HepG2 (cell line): Measurements from ENCODE around the gene WDR35. TPM values are rescaled to one million over a fixed set of nuclear protein-coding genes. Genes with fewer than 3 reads are reported as not detected.

Experiments
- ATF7 ChIP-seq, 2 experiments: fragments of 450-650 bp in 1 of 2; sonication (generic) in 1 of 2; formaldehyde crosslinking in 1 of 2; IDR thresholded peaks; 2 replicates each; pipeline versions ENCODE4 v1.4.0 to v1.6.1; 2016 to 2020; ENCODE audit warnings: antibody characterized with exemption in 1 of 2, mild to moderate bottlenecking in 1 of 2, missing genetic modification reagents in 1 of 2
- CBX5 ChIP-seq: sonication (generic); formaldehyde crosslinking; IDR thresholded peaks from 2 replicates; pipeline ENCODE4 v1.4.0; 2020; ENCODE audit warnings: missing genetic modification reagents, borderline replicate concordance
- CENPBD1 ChIP-seq: sonication (generic); formaldehyde crosslinking; IDR thresholded peaks from 2 replicates; pipeline ENCODE4 v1.8.0; 2022; ENCODE audit warnings: missing genetic modification reagents, low read depth, mild to moderate bottlenecking, borderline replicate concordance
- DDIT3 ChIP-seq: sonication (generic); formaldehyde crosslinking; IDR thresholded peaks from 2 replicates; pipeline ENCODE4 v1.4.0; 2020; ENCODE audit warnings: mild to moderate bottlenecking, missing genetic modification reagents
- EZH2 ChIP-seq: conservative IDR thresholded peaks from 2 replicates; pipeline ENCODE4 v1.6.1; 2012; ENCODE audit warnings: mild to moderate bottlenecking, low read depth, low read length, moderate library complexity
- FIP1L1 ChIP-seq: fragments of 200-400 bp; formaldehyde crosslinking; IDR thresholded peaks from 2 replicates; pipeline ENCODE4 v1.6.1; 2018; ENCODE audit warnings: low read depth, mild to moderate bottlenecking, low read length, moderate library complexity, borderline replicate concordance; ENCODE audit not compliant: insufficient read depth
- GABPA ChIP-seq, 2 experiments: IDR thresholded peaks; 2 replicates each; pipeline ENCODE4 v1.6.1; 2011 to 2016; ENCODE audit warnings: low read depth in 2 of 2, low read length in 1 of 2, missing biosample characterization in 1 of 2, missing genetic modification characterization in 1 of 2
- KLF15 ChIP-seq: sonication (generic); formaldehyde crosslinking; IDR thresholded peaks from 2 replicates; pipeline ENCODE4 v1.8.1; 2023; ENCODE audit warnings: borderline replicate concordance, mild to moderate bottlenecking, inconsistent platforms, missing genetic modification reagents, mixed read lengths
- KMT2B ChIP-seq: IDR thresholded peaks from 2 replicates; pipeline ENCODE4 v1.6.1; 2016; ENCODE audit warnings: missing genetic modification reagents, missing compliant biosample characterization
- LBX2 ChIP-seq: sonication (generic); formaldehyde crosslinking; IDR thresholded peaks from 2 replicates; pipeline ENCODE4 v1.5.0; 2020; ENCODE audit warnings: missing genetic modification reagents, mild to moderate bottlenecking, borderline replicate concordance
- MEIS2 ChIP-seq: sonication (generic); formaldehyde crosslinking; IDR thresholded peaks from 2 replicates; pipeline ENCODE4 v1.9.0; 2021; ENCODE audit warnings: mild to moderate bottlenecking, missing genetic modification reagents
- MZF1 ChIP-seq: sonication (generic); formaldehyde crosslinking; IDR thresholded peaks from 2 replicates; pipeline ENCODE4 v1.8.1; 2023; ENCODE audit warnings: mild to moderate bottlenecking, missing genetic modification reagents, borderline replicate concordance
- NFYC ChIP-seq: IDR thresholded peaks from 2 replicates; pipeline ENCODE4 v1.6.1; 2016; ENCODE audit warnings: missing genetic modification reagents, missing compliant biosample characterization
- NONO ChIP-seq, 2 experiments: fragments of 450-650 bp in 1 of 2; sonication (generic) in 1 of 2; formaldehyde crosslinking in 1 of 2; IDR thresholded peaks in 1 of 2; conservative IDR thresholded peaks in 1 of 2; 2 replicates each; pipeline versions ENCODE4 v1.6.1 to v1.8.0; 2017 to 2022; ENCODE audit warnings: mild to moderate bottlenecking in 1 of 2, missing genetic modification reagents in 1 of 2, moderate library complexity in 1 of 2
- REXO4 ChIP-seq: sonication (generic); formaldehyde crosslinking; IDR thresholded peaks from 2 replicates; pipeline ENCODE4 v1.8.0; 2022; ENCODE audit warnings: missing genetic modification reagents, mild to moderate bottlenecking, borderline replicate concordance
- STAG1 ChIP-seq: sonication (generic); formaldehyde crosslinking; IDR thresholded peaks from 2 replicates; pipeline ENCODE4 v1.4.0; 2020; ENCODE audit warnings: missing genetic modification reagents
- STAT5B ChIP-seq: sonication (generic); formaldehyde crosslinking; IDR thresholded peaks from 2 replicates; pipeline ENCODE4 v1.4.0; 2020; ENCODE audit warnings: missing genetic modification reagents
- TBX3 ChIP-seq: fragments of 450-650 bp; IDR thresholded peaks from 2 replicates; pipeline ENCODE4 v1.6.1; 2017; ENCODE audit warnings: antibody characterized with exemption, mild to moderate bottlenecking, inconsistent platforms, borderline replicate concordance
- ZNF335 ChIP-seq: sonication (generic); formaldehyde crosslinking; IDR thresholded peaks from 2 replicates; pipeline ENCODE4 v1.4.0; 2020; ENCODE audit warnings: missing genetic modification reagents
- ZNF556 ChIP-seq: sonication (generic); formaldehyde crosslinking; IDR thresholded peaks from 2 replicates; pipeline ENCODE4 v1.4.0; 2020; ENCODE audit warnings: mild to moderate bottlenecking, missing genetic modification reagents, borderline replicate concordance
- ZNF691 ChIP-seq: sonication (generic); formaldehyde crosslinking; IDR thresholded peaks from 2 replicates; pipeline ENCODE4 v1.4.0; 2020; ENCODE audit warnings: missing genetic modification reagents, low read depth, mild to moderate bottlenecking, borderline replicate concordance
- ZNF770 ChIP-seq: sonication (generic); formaldehyde crosslinking; IDR thresholded peaks from 2 replicates; pipeline ENCODE4 v1.5.0; 2020; ENCODE audit warnings: mild to moderate bottlenecking, missing genetic modification reagents
- ZNF839 ChIP-seq: sonication (generic); formaldehyde crosslinking; IDR thresholded peaks from 2 replicates; pipeline ENCODE4 v1.4.0; 2020; ENCODE audit warnings: missing genetic modification reagents, mild to moderate bottlenecking, borderline replicate concordance
- polyA plus RNA-seq, 8 experiments: library from polyadenylated mRNA; depleted of rRNA in 3 of 8; stranded (reverse) in 7 of 8; unstranded in 1 of 8; fragments of >200 nt; fragmentation: Illumina TruSeq in 4 of 8; extraction: Trizol in 4 of 8; gene quantifications; 2 replicates each; pipeline versions ENCODE4 v1.2.1 to v1.2.3, GENCODE V29; 2011 to 2016; ENCODE audit warnings: low read depth in 4 of 8, missing spikeins in 1 of 8, mixed read lengths in 1 of 8; ENCODE audit not compliant: insufficient read depth in 1 of 8
- total RNA-seq, 5 experiments: library from RNA; depleted of rRNA; stranded (reverse); fragments of >200 nt; fragmentation: Illumina TruSeq; extraction: Trizol; gene quantifications; 2 replicates each; pipeline ENCODE4 v1.2.3, GENCODE V29; 2016; ENCODE audit warnings: low read depth in 1 of 5

Gene WDR35
- total and polyA plus RNA-seq, 2 of the 13 experiments (the other 11 are each of a cell fraction or from before 2014, with no cell fraction given), result 11.1 to 19.6 TPM

- TF ChIP-seq ZNF691 (CRISPR knock-in tag) (no peak; the same call in 1 of the 2 replicates), REXO4 (CRISPR knock-in tag) (no peak), DDIT3 (CRISPR knock-in tag) (no peak), CBX5 (peak; percentile 82; the same call in 1 of the 2 replicates), ATF7 (IDR thresholded peaks at IDR 0.05) (no peak), ATF7 (CRISPR knock-in tag; IDR thresholded peaks at IDR 0.05) (0 out of 2 replicates have a peak, but pooled peaks have one; percentile 19), TBX3 (no peak), LBX2 (CRISPR knock-in tag) (peak; percentile 30), NFYC (CRISPR knock-in tag) (0 out of 2 replicates have a peak, but pooled peaks have one; percentile 46), ZNF335 (CRISPR knock-in tag) (no peak), MEIS2 (CRISPR knock-in tag) (peak; percentile 92), CENPBD1 (peak; percentile 96; the same call in 1 of the 2 replicates), ZNF839 (CRISPR knock-in tag) (peak; percentile 93), STAG1 (CRISPR knock-in tag) (peak; percentile 10; the same call in 1 of the 2 replicates), NONO (IDR thresholded peaks at IDR 0.05) (no peak), NONO (CRISPR knock-in tag; conservative IDR thresholded peaks at IDR 0.05) (peak; percentile 96), GABPA (IDR thresholded peaks at IDR 0.05; ENCODE audit: low read depth, low read length) (peak; percentile 97), GABPA (CRISPR knock-in tag; IDR thresholded peaks at IDR 0.05; ENCODE audit: low read depth) (peak; percentile 91), STAT5B (no peak), KLF15 (CRISPR knock-in tag) (peak; percentile 97), KMT2B (CRISPR knock-in tag) (peak; percentile 96), EZH2 (no peak), FIP1L1 (peak; percentile 43; the same call in 1 of the 2 replicates), ZNF556 (CRISPR knock-in tag) (no peak), MZF1 (CRISPR knock-in tag) (peak; percentile 93; the same call in 1 of the 2 replicates), ZNF770 (CRISPR knock-in tag) (no peak)
Measured at GRCh38 chr2:19989667-19990415, at the start of gene WDR35 (continued).
